SU-DHL-6 (cell line): ENCODE results near the gene NUP153.

Source experiments
- H2AFZ ChIP-seq: fragments of 200-600 bp; sonication (generic); 2 replicates; pipeline ENCODE4 v1.6.1; 2014; ENCODE audit warnings: low read depth, mild to moderate bottlenecking, moderate library complexity, mixed read lengths, antibody characterized with exemption, low read length; ENCODE audit not compliant: severe bottlenecking
- H3F3A ChIP-seq: fragments of 200-600 bp; shearing (Covaris generic); 2 replicates; pipeline ENCODE4 v1.6.0; 2016; ENCODE audit warnings: antibody characterized with exemption, mild to moderate bottlenecking; ENCODE audit not compliant: insufficient read depth
- H3K27ac ChIP-seq: fragments of 200-600 bp; sonication (generic); 2 replicates; pipeline ENCODE4 v1.5.1; 2016; ENCODE audit warnings: low read depth, mild to moderate bottlenecking, low read length, moderate library complexity, mixed read lengths
- H3K27me3 ChIP-seq: fragments of 200-600 bp; sonication (generic), shearing (Covaris generic); 2 replicates; pipeline ENCODE4 v1.6.0; 2014; ENCODE audit warnings: mild to moderate bottlenecking, low read length
- H3K36me3 ChIP-seq: fragments of 200-600 bp; sonication (generic); 2 replicates; pipeline ENCODE4 v1.6.1; 2014; ENCODE audit warnings: mild to moderate bottlenecking, low read length, mixed read lengths
- H3K4me2 ChIP-seq: fragments of 300-600, 200-600 bp; shearing (Covaris generic), sonication (generic); 2 replicates; pipeline ENCODE4 v1.6.0; 2014; ENCODE audit warnings: low read length, low read depth, mild to moderate bottlenecking; ENCODE audit not compliant: poor library complexity, severe bottlenecking
- H3K4me3 ChIP-seq: fragments of 200-600 bp; sonication (generic); 2 replicates; pipeline ENCODE4 v1.5.1; 2014; ENCODE audit warnings: antibody characterized with exemption, low read length, mild to moderate bottlenecking, mixed read lengths; ENCODE audit not compliant: insufficient read depth, poor library complexity, severe bottlenecking
- H3K79me2 ChIP-seq: fragments of 200-600 bp; sonication (generic); 2 replicates; pipeline ENCODE4 v1.6.1; 2014; ENCODE audit warnings: mild to moderate bottlenecking, low read length, moderate library complexity; ENCODE audit not compliant: insufficient read depth
- H3K9ac ChIP-seq: fragments of 200-600 bp; sonication (generic); 2 replicates; pipeline ENCODE4 v1.7.0; 2014; ENCODE audit warnings: mild to moderate bottlenecking, low read length
- H3K9me2 ChIP-seq: fragments of 200-600 bp; sonication (generic); replicated peaks from 2 replicates; pipeline ENCODE4 v1.6.1; 2014; ENCODE audit warnings: low read length; ENCODE audit not compliant: insufficient read depth
- H3K9me3 ChIP-seq: fragments of 200-600 bp; sonication (generic); 2 replicates; pipeline ENCODE4 v1.6.1; 2014; ENCODE audit warnings: low read length, mixed read lengths; ENCODE audit not compliant: insufficient read depth
- H4K20me1 ChIP-seq: fragments of 200-600 bp; sonication (generic); 2 replicates; pipeline ENCODE4 v1.6.1; 2014; ENCODE audit warnings: low read depth, mild to moderate bottlenecking, antibody characterized with exemption, low read length, moderate library complexity, mixed read lengths
- CTCF ChIP-seq: fragments of 200-600 bp; sonication (generic); IDR thresholded peaks from one replicate; pipeline ENCODE4 v1.5.1; 2017; ENCODE audit warnings: antibody characterized with exemption, mild to moderate bottlenecking, low read length, moderate library complexity; ENCODE audit not compliant: insufficient read depth, poor library complexity, severe bottlenecking
- EZH2phosphoT487 ChIP-seq: fragments of 200-600 bp; sonication (generic), shearing (Covaris generic); conservative IDR thresholded peaks from 2 replicates; pipeline ENCODE4 v1.6.1; 2018; ENCODE audit warnings: mild to moderate bottlenecking, antibody characterized with exemption, low read length, moderate library complexity, mixed read lengths

NUP153 gene

GRCh38 chr6:17577059-17577458, 129.7 kb downstream of the NUP153 start:
- H3K79me2 ChIP-seq: no peaks in the 10 kb centered on the region
- H2AFZ ChIP-seq: no peak overlapping the region
- TF ChIP-seq EZH2phosphoT487 (no peak), CTCF (no peak)
- H3K9ac ChIP-seq: no peak overlapping the region
- H3F3A ChIP-seq: no peaks in the 10 kb centered on the region
- no peaks in the 10 kb centered on the region for H3K9me2 ChIP-seq
- H3K27ac ChIP-seq: no peak overlapping the region
- H3K36me3 ChIP-seq: no peaks in the 10 kb centered on the region
- no peak overlapping the region for H3K4me2 ChIP-seq
- peaks cover 7% of the 10 kb centered on the region; the same call in 1 of the 2 replicates for H3K9me3 ChIP-seq
- H4K20me1 ChIP-seq: no peaks in the 10 kb centered on the region
- no peaks in the 10 kb centered on the region for H3K27me3 ChIP-seq
- no peak overlapping the region for H3K4me3 ChIP-seq

DNA sequence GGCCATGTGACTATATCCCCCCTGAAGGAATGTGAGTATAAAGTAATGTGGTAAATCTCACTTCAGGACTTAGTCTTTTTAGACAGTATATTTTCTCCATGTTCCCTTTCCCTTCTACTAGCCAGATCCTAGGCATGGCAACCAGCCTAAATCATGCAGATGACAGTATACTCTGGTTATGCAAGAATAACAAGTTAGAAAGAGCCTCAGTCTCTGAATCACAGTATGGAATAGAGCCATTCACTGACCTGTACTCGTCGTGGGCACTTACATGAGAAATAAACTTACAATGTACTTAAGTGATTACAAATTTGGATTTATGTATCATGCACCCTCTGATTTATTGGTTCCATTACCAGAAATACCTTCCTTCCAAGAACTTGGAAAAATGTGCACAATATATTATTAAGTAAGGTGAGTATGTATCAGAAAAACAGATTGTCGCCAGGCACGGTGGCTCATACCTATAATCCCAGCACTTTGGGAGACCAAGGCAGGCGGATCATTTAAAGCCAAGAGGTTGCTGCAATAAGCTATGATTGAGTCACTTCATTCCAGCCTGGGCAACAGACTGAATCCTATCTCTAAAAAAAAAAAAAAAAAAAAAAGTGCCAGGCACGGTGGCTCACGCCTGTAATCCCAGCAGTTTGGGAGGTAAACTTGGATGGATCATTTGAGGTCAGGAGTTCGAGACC, 131.7 kb downstream of the NUP153 start:
- no peaks in the 10 kb centered on the region for H3F3A ChIP-seq
- no peak overlapping the region for H2AFZ ChIP-seq
- H3K27me3 ChIP-seq: no peaks in the 10 kb centered on the region
- no peak overlapping the region for H3K4me2 ChIP-seq
- no peak for TF ChIP-seq EZH2phosphoT487
- no peak for TF ChIP-seq CTCF
- no peaks in the 10 kb centered on the region for H4K20me1 ChIP-seq
- H3K9me3 ChIP-seq: peaks cover 7% of the 10 kb centered on the region; the same call in 1 of the 2 replicates
- no peak overlapping the region for H3K9ac ChIP-seq
- H3K27ac ChIP-seq: no peak overlapping the region
- no peaks in the 10 kb centered on the region for H3K9me2 ChIP-seq
- no peaks in the 10 kb centered on the region for H3K36me3 ChIP-seq
- H3K79me2 ChIP-seq: no peaks in the 10 kb centered on the region
- no peak overlapping the region for H3K4me3 ChIP-seq

DNA sequence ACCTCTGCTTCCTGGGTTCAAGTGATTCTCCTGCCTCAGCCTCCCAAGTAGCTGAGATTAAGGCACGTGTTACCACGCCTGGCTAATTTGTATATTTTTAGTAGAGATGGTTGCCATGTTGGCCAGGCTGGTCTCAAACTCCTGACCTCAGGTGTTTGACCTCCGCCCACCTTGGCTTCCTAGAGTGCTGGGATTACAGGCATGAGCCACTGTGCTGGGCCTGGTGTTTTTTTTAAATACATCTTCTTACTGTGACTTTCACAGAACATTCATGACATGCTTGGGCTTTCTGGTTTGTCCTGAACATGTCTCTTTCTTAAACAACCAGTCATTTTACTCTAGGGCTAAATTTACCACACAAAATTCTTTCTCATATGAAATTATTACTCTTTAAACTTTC, 141.3 kb downstream of the NUP153 start:
- Histone ChIP-seq H3K4me2 (no peak overlapping the region), H3K36me3 (no peaks in the 10 kb centered on the region), H3K9me3 (peaks cover 34% of the 10 kb centered on the region; the same call in 1 of the 2 replicates), H3K4me3 (no peak overlapping the region), H4K20me1 (no peaks in the 10 kb centered on the region), H3K79me2 (no peaks in the 10 kb centered on the region), H3K9me2 (no peaks in the 10 kb centered on the region), H3K9ac (no peak overlapping the region), H3K27ac (no peak overlapping the region), H3K27me3 (no peaks in the 10 kb centered on the region), H3F3A (no peaks in the 10 kb centered on the region), H2AFZ (no peak overlapping the region)
- TF ChIP-seq CTCF (no peak), EZH2phosphoT487 (no peak)
